Measurements from ENCODE around the gene NAIF1. TPM values are rescaled to one million over a fixed set of nuclear protein-coding genes. Genes with fewer than 3 reads are reported as not detected.
"Not testable (repeated sequence)": the region's sequence is repeated elsewhere in the genome, so short reads cannot be mapped to it uniquely, and the experiment has no call there.

The NAIF1 gene
- total RNA-seq, 1 experiment from 2014 or later: 17.3 TPM

GRCh38 chr9:128045831-128046230 lies 21.3 kb downstream of the NAIF1 start:
- no TSS peak for BruUV-seq (replicated peaks)
- no peaks in the 10 kb centered on the region for H3K36me3 ChIP-seq (ENCODE audit: low read depth)
- POLR2A ChIA-PET (ENCODE audit: unreplicated experiment): interaction anchor here (0.7 kb wide), 1 partner anchor 44 kb away, joined by 4 read pairs; no protein-coding TSS in a partner anchor
- H3K4me3 ChIP-seq: no peak overlapping the region
- intact Hi-C loops (cut with micrococcal nuclease; ENCODE audit: unreplicated experiment): no loop called here
- no peaks in the 10 kb centered on the region for H3K27me3 ChIP-seq (ENCODE audit: insufficient read depth, low read depth)
- H4K20me1 ChIP-seq (ENCODE audit: insufficient read depth): no peaks in the 10 kb centered on the region
- CTCF ChIA-PET: interaction anchor here (0.6 to 0.9 kb wide), 3 partner anchors 43 to 91 kb away, joined by 4 to 9 read pairs (median 6); no protein-coding TSS in a partner anchor
- no peak overlapping the region for H2AFZ ChIP-seq
- TF ChIP-seq EZH2 (IDR thresholded peaks at IDR 0.05; ENCODE audit: low read depth) (no peak), CTCF (conservative IDR thresholded peaks at IDR 0.05) (no peak)
- no peak for DNase-seq
- no peaks in the 10 kb centered on the region for H3K9me2 ChIP-seq (ENCODE audit: insufficient read depth)
- peaks cover 12% of the 10 kb centered on the region for H3K4me1 ChIP-seq (replicated peaks; ENCODE audit: insufficient read depth)
- H3K79me2 ChIP-seq (ENCODE audit: low read depth): no peaks in the 10 kb centered on the region
- peaks cover 17% of the 10 kb centered on the region; the same call in 1 of the 2 replicates for H3F3A ChIP-seq (ENCODE audit: insufficient read depth, low read depth)
- H3K4me2 ChIP-seq: no peak overlapping the region
- no peaks in the 10 kb centered on the region for H3K9me3 ChIP-seq (ENCODE audit: insufficient read depth, low read depth)
- no peak overlapping the region for H3K27ac ChIP-seq

- DNase-seq; H3K36me3 ChIP-seq (ENCODE audit: low read depth); intact Hi-C loops (cut with micrococcal nuclease; ENCODE audit: unreplicated experiment); H3K9me2 ChIP-seq (ENCODE audit: insufficient read depth); H3K27ac ChIP-seq; H2AFZ ChIP-seq; H3K27me3 ChIP-seq (ENCODE audit: insufficient read depth, low read depth); H3K4me3 ChIP-seq; H3K4me2 ChIP-seq; H3K79me2 ChIP-seq (ENCODE audit: low read depth); H4K20me1 ChIP-seq (ENCODE audit: insufficient read depth); H3K4me1 ChIP-seq (replicated peaks; ENCODE audit: insufficient read depth); H3K9me3 ChIP-seq (ENCODE audit: insufficient read depth, low read depth); BruUV-seq (replicated peaks): not testable (repeated sequence)
- CTCF ChIA-PET: interaction anchor here (0.6 to 0.7 kb wide), 2 partner anchors 74 to 90 kb away, joined by 4 to 9 read pairs; no protein-coding TSS in a partner anchor
- POLR2A ChIA-PET (ENCODE audit: unreplicated experiment): interaction anchor here (0.7 kb wide), 1 partner anchor 43 kb away, joined by 4 read pairs; no protein-coding TSS in a partner anchor
- H3F3A ChIP-seq (ENCODE audit: insufficient read depth, low read depth): peaks cover 13% of the 10 kb centered on the region; the same call in 1 of the 2 replicates
These were observed 21.7 kb downstream of the NAIF1 start for GRCh38 chr9:128045409-128045808.

DNA sequence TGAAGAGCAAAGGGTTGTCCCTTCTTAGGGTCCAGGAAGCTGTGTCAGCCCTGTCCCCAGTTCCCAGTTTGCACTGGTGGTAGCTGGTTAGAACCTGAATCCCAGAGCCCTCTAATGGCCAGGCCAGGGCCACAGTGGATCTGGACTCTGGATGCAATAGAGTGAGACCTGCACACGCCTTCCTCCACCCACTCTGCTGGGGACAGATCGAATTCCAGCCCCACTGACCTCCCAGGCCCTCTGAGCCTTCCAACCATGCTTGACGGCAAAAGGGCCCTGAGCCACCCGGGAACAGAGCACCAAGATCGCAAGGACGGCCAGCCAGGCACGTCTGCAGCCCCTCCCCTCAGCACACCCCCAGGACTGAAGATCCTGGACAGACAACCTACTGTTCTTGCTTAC lies 23.7 kb downstream of the NAIF1 start:
- ChIA-PET CTCF (interaction anchor here (0.6 to 1.1 kb wide), 3 partner anchors 26 to 62 kb away, joined by 3 to 10 read pairs (median 3); no protein-coding TSS in a partner anchor), POLR2A (ENCODE audit: unreplicated experiment) (no interaction called here)
- intact Hi-C loops (cut with micrococcal nuclease; ENCODE audit: unreplicated experiment): no loop called here
- H3K27me3 ChIP-seq (ENCODE audit: insufficient read depth, low read depth): no peaks in the 10 kb centered on the region
- no peak overlapping the region for H3K4me2 ChIP-seq
- peaks cover 5% of the 10 kb centered on the region; the same call in 1 of the 2 replicates for H3K4me1 ChIP-seq (replicated peaks; ENCODE audit: insufficient read depth)
- H3K4me3 ChIP-seq: no peak overlapping the region
- H3K79me2 ChIP-seq (ENCODE audit: low read depth): no peaks in the 10 kb centered on the region
- no peaks in the 10 kb centered on the region for H4K20me1 ChIP-seq (ENCODE audit: insufficient read depth)
- no peak for DNase-seq
- H2AFZ ChIP-seq: no peak overlapping the region
- TF ChIP-seq CTCF (conservative IDR thresholded peaks at IDR 0.05) (no peak), EZH2 (IDR thresholded peaks at IDR 0.05; ENCODE audit: low read depth) (no peak)
- no TSS peak for BruUV-seq (replicated peaks)
- no peak overlapping the region for H3K27ac ChIP-seq
- H3F3A ChIP-seq (ENCODE audit: insufficient read depth, low read depth): peaks cover 12% of the 10 kb centered on the region; the same call in 1 of the 2 replicates
- H3K36me3 ChIP-seq (ENCODE audit: low read depth): no peaks in the 10 kb centered on the region
- H3K9me2 ChIP-seq (ENCODE audit: insufficient read depth): no peaks in the 10 kb centered on the region
- no peaks in the 10 kb centered on the region for H3K9me3 ChIP-seq (ENCODE audit: insufficient read depth, low read depth)

DNA sequence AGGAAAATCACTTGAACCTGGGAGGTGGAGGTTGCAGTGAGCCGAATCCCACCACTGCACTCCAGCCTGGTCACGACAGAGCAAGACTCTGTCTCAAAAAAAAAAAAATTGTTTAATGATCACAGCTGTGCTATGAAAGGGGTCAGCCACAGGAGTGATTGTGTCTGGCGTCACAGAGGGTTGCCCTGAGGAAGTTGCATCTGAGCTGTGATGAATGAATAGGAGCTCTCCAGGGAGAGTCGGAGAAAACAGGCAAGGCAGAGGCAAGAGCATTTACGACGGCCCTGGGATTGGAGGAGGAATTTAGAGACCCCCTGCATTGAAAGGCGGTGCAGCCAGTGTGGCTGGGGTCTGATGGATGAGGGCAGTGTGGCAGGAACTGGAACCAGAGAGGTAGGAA lies 25.1 kb downstream of the NAIF1 start:
- H3K4me1 ChIP-seq (replicated peaks; ENCODE audit: insufficient read depth): peaks cover 5% of the 10 kb centered on the region; the same call in 1 of the 2 replicates
- no peak for TF ChIP-seq EZH2 (IDR thresholded peaks at IDR 0.05; ENCODE audit: low read depth)
- TF ChIP-seq CTCF (conservative IDR thresholded peaks at IDR 0.05): no peak
- no TSS peak for BruUV-seq (replicated peaks)
- CTCF ChIA-PET: no interaction called here
- H3F3A ChIP-seq (ENCODE audit: insufficient read depth, low read depth): peaks cover 16% of the 10 kb centered on the region; the same call in 1 of the 2 replicates
- H3K9me3 ChIP-seq (ENCODE audit: insufficient read depth, low read depth): no peaks in the 10 kb centered on the region
- no peak for DNase-seq
- no peak overlapping the region for H3K4me3 ChIP-seq
- H3K27ac ChIP-seq: no peak overlapping the region
- no peaks in the 10 kb centered on the region for H3K79me2 ChIP-seq (ENCODE audit: low read depth)
- no peak overlapping the region for H2AFZ ChIP-seq
- no peaks in the 10 kb centered on the region for H3K36me3 ChIP-seq (ENCODE audit: low read depth)
- POLR2A ChIA-PET (ENCODE audit: unreplicated experiment): no interaction called here
- H3K4me2 ChIP-seq: no peak overlapping the region
- H3K27me3 ChIP-seq (ENCODE audit: insufficient read depth, low read depth): no peaks in the 10 kb centered on the region
- intact Hi-C loops (cut with micrococcal nuclease; ENCODE audit: unreplicated experiment): no loop called here
- no peaks in the 10 kb centered on the region for H3K9me2 ChIP-seq (ENCODE audit: insufficient read depth)
- no peaks in the 10 kb centered on the region for H4K20me1 ChIP-seq (ENCODE audit: insufficient read depth)

DNA sequence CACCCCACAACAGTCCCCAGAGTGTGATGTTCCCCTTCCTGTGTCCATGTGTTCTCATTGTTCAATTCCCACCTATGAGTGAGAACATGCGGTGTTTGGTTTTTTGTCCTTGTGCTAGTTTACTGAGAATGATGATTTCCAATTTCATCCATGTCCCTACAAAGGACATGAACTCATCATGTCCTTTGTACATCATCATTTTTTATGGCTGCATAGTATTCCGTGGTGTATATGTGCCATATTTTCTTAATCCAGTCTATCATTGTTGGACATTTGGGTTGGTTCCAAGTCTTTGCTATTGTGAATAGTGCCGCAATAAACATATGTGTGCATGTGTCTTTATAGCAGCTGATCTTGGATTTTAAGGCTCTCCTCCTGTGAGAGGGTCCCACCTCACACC lies 26.3 kb downstream of the NAIF1 start:
- H3K27ac ChIP-seq; H2AFZ ChIP-seq; H3K27me3 ChIP-seq (ENCODE audit: insufficient read depth, low read depth); BruUV-seq (replicated peaks); intact Hi-C loops (cut with micrococcal nuclease; ENCODE audit: unreplicated experiment); H3K4me2 ChIP-seq; H3K4me3 ChIP-seq; H3K79me2 ChIP-seq (ENCODE audit: low read depth); DNase-seq; H3K9me2 ChIP-seq (ENCODE audit: insufficient read depth); H3K4me1 ChIP-seq (replicated peaks; ENCODE audit: insufficient read depth); H3K9me3 ChIP-seq (ENCODE audit: insufficient read depth, low read depth); CTCF ChIA-PET; H3K36me3 ChIP-seq (ENCODE audit: low read depth); POLR2A ChIA-PET (ENCODE audit: unreplicated experiment); H4K20me1 ChIP-seq (ENCODE audit: insufficient read depth): not testable (repeated sequence)
- peaks cover 16% of the 10 kb centered on the region; the same call in 1 of the 2 replicates for H3F3A ChIP-seq (ENCODE audit: insufficient read depth, low read depth)
